NT2/D1 (cell line): ENCODE data around the gene LCMT1.

Experiments
- SUZ12 ChIP-seq: IDR thresholded peaks from 2 replicates; pipeline ENCODE4 v1.6.1; 2011; ENCODE audit not compliant: insufficient read length, insufficient read depth; ENCODE audit errors: extremely low read depth
- ZNF274 ChIP-seq: IDR thresholded peaks from 2 replicates; pipeline ENCODE4 v1.6.1; 2011; ENCODE audit warnings: mild to moderate bottlenecking, low read depth, low read length

DNA sequence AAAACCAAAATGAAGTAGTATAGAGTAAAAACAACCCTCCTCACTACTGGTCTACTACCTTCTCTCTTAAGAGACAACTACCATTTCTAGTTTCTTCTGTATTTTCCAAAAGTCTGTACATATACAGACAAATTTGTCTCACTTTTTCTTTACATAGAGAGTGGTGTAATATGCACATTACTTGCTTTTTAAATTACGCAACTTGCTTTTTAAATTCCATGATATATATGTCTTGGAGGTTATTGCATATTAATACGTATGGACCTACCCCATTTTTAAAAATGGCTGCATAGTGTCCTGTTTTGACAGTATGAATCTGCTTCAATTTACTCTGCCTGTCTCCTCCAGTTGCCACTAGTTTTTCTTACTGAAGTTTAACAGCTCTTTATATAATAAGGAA lies 62.7 kb downstream of the LCMT1 start:
- TF ChIP-seq ZNF274 (no peak), SUZ12 (no peak)
